Measurements from ENCODE around the gene BRIP1.

DNA sequence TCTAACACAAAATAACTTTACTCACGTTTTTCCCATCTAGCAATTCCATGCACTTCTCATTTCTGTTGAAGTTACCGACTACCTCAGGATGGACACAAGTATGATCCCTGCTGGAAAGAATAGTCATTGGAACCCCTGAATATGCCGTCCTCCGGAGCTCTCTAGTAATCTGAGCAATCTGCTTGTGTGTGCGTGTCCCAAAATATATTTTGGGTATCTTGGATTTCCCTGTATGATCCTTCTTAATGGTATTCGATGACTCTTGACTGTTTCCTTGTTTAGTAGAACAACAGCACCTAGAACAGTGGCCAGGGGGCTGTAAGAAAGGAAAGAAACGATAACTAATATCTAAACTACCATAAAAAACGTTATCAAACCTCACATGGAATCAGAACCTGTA lies 54.9 kb downstream of the BRIP1 start:
- no peak for TF ChIP-seq PATZ1 (CRISPR knock-in tag; IDR thresholded peaks at IDR 0.05; ENCODE audit: borderline replicate concordance)
- no peak for TF ChIP-seq TOX (CRISPR knock-in tag; IDR thresholded peaks at IDR 0.05; ENCODE audit: borderline replicate concordance)
- no peak for TF ChIP-seq GLIS3 (CRISPR knock-in tag; IDR thresholded peaks at IDR 0.05)
- no peak for TF ChIP-seq ZFP30 (CRISPR knock-in tag; IDR thresholded peaks at IDR 0.05)
- no peak for TF ChIP-seq TCF4 (CRISPR knock-in tag; IDR thresholded peaks at IDR 0.05; ENCODE audit: borderline replicate concordance)
- TF ChIP-seq, protein P1, sequence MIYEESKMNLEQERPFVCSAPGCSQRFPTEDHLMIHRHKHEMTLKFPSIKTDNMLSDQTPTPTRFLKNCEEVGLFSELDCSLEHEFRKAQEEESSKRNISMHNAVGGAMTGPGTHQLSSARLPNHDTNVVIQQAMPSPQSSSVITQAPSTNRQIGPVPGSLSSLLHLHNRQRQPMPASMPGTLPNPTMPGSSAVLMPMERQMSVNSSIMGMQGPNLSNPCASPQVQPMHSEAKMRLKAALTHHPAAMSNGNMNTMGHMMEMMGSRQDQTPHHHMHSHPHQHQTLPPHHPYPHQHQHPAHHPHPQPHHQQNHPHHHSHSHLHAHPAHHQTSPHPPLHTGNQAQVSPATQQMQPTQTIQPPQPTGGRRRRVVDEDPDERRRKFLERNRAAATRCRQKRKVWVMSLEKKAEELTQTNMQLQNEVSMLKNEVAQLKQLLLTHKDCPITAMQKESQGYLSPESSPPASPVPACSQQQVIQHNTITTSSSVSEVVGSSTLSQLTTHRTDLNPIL (CRISPR knock-in tag; IDR thresholded peaks at IDR 0.05; ENCODE audit: low read depth) = no peak
- TF ChIP-seq ZNF8 (CRISPR knock-in tag; IDR thresholded peaks at IDR 0.05) = no peak
- no peak for TF ChIP-seq ZFP3 (CRISPR knock-in tag; IDR thresholded peaks at IDR 0.05)
- no peak for TF ChIP-seq ARNTL (CRISPR knock-in tag; IDR thresholded peaks at IDR 0.05; ENCODE audit: borderline replicate concordance, low read depth)

Measured in SK-N-SH treated with all-trans-retinoic acid at 6 μM for 48 hours (cell line).